SK-N-SH treated with all-trans-retinoic acid at 6 μM for 48 hours (cell line): ENCODE data around the gene C15orf39.

Experiments used
- ATAC-seq: fragments of 200-7000 bp; cut with Tn5 transposase; 3 replicates; pipeline ENCODE4 v1.9.1; 2020; ENCODE audit warnings: mild to moderate bottlenecking, moderate library complexity
- ARNTL ChIP-seq: fragments of 450-650 bp; formaldehyde crosslinking; IDR thresholded peaks from 2 replicates; pipeline ENCODE4 v1.5.0; 2020; ENCODE audit warnings: low read depth, mild to moderate bottlenecking, moderate library complexity, borderline replicate concordance
- BACH2 ChIP-seq: fragments of 250-450 bp; sonication (Bioruptor Pico); IDR thresholded peaks from 2 replicates; pipeline ENCODE4 v1.9.0; 2021; ENCODE audit warnings: mild to moderate bottlenecking, borderline replicate concordance
- CSDC2 ChIP-seq: fragments of 250-450 bp; sonication (Bioruptor Pico); IDR thresholded peaks from 2 replicates; pipeline ENCODE4 v1.5.0; 2020; ENCODE audit warnings: mild to moderate bottlenecking, moderate library complexity
- ESRRG ChIP-seq: fragments of 250-450 bp; sonication (Bioruptor Pico); IDR thresholded peaks from 2 replicates; pipeline ENCODE4 v1.6.1; 2021; ENCODE audit warnings: mild to moderate bottlenecking
- GLIS3 ChIP-seq: fragments of 250-450 bp; sonication (Bioruptor Pico); IDR thresholded peaks from 2 replicates; pipeline ENCODE4 v1.5.0; 2020; ENCODE audit warnings: mild to moderate bottlenecking, moderate library complexity
- ISL1 ChIP-seq: fragments of 250-450 bp; sonication (Bioruptor Pico); IDR thresholded peaks from 2 replicates; pipeline ENCODE4 v2.1.2; 2022; ENCODE audit warnings: mild to moderate bottlenecking, moderate library complexity
- OSR1 ChIP-seq: fragments of 250-450 bp; sonication (Bioruptor Pico); IDR thresholded peaks from 2 replicates; pipeline ENCODE4 v1.8.0; 2022; ENCODE audit warnings: moderate library complexity, mild to moderate bottlenecking, inconsistent platforms
- PPARA ChIP-seq: fragments of 250-450 bp; sonication (Bioruptor Pico); IDR thresholded peaks from 2 replicates; pipeline ENCODE4 v1.5.0; 2020; ENCODE audit warnings: mild to moderate bottlenecking, borderline replicate concordance
- RARB ChIP-seq: fragments of 250-450 bp; sonication (Bioruptor Pico); IDR thresholded peaks from 2 replicates; pipeline ENCODE4 v1.8.0; 2021; ENCODE audit warnings: mild to moderate bottlenecking, moderate library complexity
- SNAI2 ChIP-seq: fragments of 250-450 bp; sonication (Bioruptor Pico); IDR thresholded peaks from 2 replicates; pipeline ENCODE4 v1.5.0; 2020; ENCODE audit warnings: mild to moderate bottlenecking, moderate library complexity
- TCF4 ChIP-seq: fragments of 250-450 bp; sonication (Bioruptor Pico); IDR thresholded peaks from 2 replicates; pipeline ENCODE4 v1.8.0; 2021; ENCODE audit warnings: mild to moderate bottlenecking, moderate library complexity, borderline replicate concordance
- TOX ChIP-seq: fragments of 250-450 bp; sonication (Bioruptor Pico); IDR thresholded peaks from 2 replicates; pipeline ENCODE4 v1.8.0; 2021; ENCODE audit warnings: mild to moderate bottlenecking, moderate library complexity, borderline replicate concordance
- ZC3H10 ChIP-seq: fragments of 250-450 bp; sonication (Bioruptor Pico); IDR thresholded peaks from 2 replicates; pipeline ENCODE4 v1.5.1; 2021; ENCODE audit warnings: mild to moderate bottlenecking, moderate library complexity
- ZFP3 ChIP-seq: fragments of 250-450 bp; sonication (Bioruptor Pico); IDR thresholded peaks from 2 replicates; pipeline ENCODE4 v1.5.0; 2020; ENCODE audit warnings: mild to moderate bottlenecking, moderate library complexity
- ZFP30 ChIP-seq: fragments of 450-650 bp; formaldehyde crosslinking; IDR thresholded peaks from 2 replicates; pipeline ENCODE4 v1.5.0; 2022; ENCODE audit warnings: mild to moderate bottlenecking, moderate library complexity
- ZNF565 ChIP-seq: fragments of 450-650 bp; formaldehyde crosslinking; conservative IDR thresholded peaks from 2 replicates; pipeline ENCODE4 v1.5.0; 2020; ENCODE audit warnings: low read depth, mild to moderate bottlenecking, moderate library complexity
- ZNF70 ChIP-seq: fragments of 450-650 bp; formaldehyde crosslinking; IDR thresholded peaks from 2 replicates; pipeline ENCODE4 v1.5.0; 2020; ENCODE audit warnings: mild to moderate bottlenecking, moderate library complexity
- ZNF8 ChIP-seq: fragments of 450-650 bp; formaldehyde crosslinking; IDR thresholded peaks from 2 replicates; pipeline ENCODE4 v1.5.0; 2020; ENCODE audit warnings: mild to moderate bottlenecking, moderate library complexity
- TF ChIP-seq, protein P1 (sequence below): fragments of 250-450 bp; sonication (Bioruptor Pico); IDR thresholded peaks from 2 replicates; pipeline ENCODE4 v1.5.1; 2021; ENCODE audit warnings: mild to moderate bottlenecking, moderate library complexity
- TF ChIP-seq, protein P2 (sequence below): fragments of 250-450 bp; sonication (Bioruptor Pico); IDR thresholded peaks from 2 replicates; pipeline ENCODE4 v1.8.0; 2021; ENCODE audit warnings: low read depth, mild to moderate bottlenecking, moderate library complexity, borderline replicate concordance
- TF ChIP-seq, protein P3 (sequence below): fragments of 250-450 bp; sonication (Bioruptor Pico); IDR thresholded peaks from 2 replicates; pipeline ENCODE4 v1.8.0; 2020; ENCODE audit warnings: mild to moderate bottlenecking, moderate library complexity, borderline replicate concordance
- TF ChIP-seq, protein P4 (sequence below): fragments of 250-450 bp; sonication (Bioruptor Pico); IDR thresholded peaks from 2 replicates; pipeline ENCODE4 v1.5.0; 2020; ENCODE audit warnings: mild to moderate bottlenecking, moderate library complexity
- TF ChIP-seq, protein P5 (sequence below): fragments of 250-450 bp; sonication (Bioruptor Pico); IDR thresholded peaks from 2 replicates; pipeline ENCODE4 v1.5.1; 2020; ENCODE audit warnings: low read depth, mild to moderate bottlenecking, moderate library complexity

C15orf39 gene

DNA sequence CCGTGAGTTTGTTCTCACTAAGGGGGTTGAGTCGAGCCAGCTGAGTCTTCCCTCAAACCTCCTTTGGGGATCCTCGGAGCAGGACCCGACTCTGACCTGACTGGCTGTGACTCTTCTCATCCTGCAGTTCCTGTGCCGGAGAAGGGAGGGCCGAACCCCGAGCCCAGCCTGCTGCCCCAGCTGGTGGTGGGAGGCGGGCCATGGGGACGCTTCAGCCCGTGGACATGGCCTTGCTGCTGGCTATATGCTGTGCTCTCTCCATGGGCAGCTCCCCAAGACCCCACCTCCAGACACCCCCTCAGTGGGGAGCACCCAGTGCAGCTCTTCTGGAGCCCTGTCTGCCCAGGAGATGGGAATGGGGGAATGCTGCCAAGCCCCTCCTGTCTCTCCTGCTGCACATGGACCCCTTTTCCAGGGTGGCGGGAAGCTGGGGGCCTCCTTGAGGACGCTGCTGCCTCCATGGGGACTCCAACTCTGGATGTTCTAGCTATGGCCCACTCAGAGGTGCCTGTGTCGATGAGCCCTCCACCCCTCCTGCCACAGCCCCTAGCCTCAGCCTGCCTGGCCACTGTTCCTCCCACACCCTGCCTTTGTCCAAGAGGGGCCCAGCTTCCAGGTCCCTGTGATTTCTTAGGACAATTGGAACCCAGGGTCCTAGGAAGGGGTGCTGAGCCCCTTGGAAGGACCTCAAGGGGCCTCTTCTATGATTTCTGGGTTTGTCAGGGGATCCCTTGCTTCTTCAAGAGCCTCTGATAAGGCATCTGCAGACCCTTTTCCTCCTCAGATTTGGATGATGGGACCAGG is 12.8 kb downstream of the C15orf39 start:
- peak; percentile 9; the same call in 1 of the 3 replicates for ATAC-seq
- no peak for TF ChIP-seq CSDC2 (CRISPR knock-in tag)
- TF ChIP-seq TOX (CRISPR knock-in tag), result no peak
- no peak for TF ChIP-seq ZNF8 (CRISPR knock-in tag)
- TF ChIP-seq BACH2 (CRISPR knock-in tag), result no peak
- TF ChIP-seq ESRRG (CRISPR knock-in tag), result no peak
- no peak for TF ChIP-seq ZNF565 (CRISPR knock-in tag)
- TF ChIP-seq ZC3H10 (CRISPR knock-in tag), result no peak
- TF ChIP-seq TCF4 (CRISPR knock-in tag), result no peak
- TF ChIP-seq ISL1 (CRISPR knock-in tag), result no peak
- TF ChIP-seq, protein P1, sequence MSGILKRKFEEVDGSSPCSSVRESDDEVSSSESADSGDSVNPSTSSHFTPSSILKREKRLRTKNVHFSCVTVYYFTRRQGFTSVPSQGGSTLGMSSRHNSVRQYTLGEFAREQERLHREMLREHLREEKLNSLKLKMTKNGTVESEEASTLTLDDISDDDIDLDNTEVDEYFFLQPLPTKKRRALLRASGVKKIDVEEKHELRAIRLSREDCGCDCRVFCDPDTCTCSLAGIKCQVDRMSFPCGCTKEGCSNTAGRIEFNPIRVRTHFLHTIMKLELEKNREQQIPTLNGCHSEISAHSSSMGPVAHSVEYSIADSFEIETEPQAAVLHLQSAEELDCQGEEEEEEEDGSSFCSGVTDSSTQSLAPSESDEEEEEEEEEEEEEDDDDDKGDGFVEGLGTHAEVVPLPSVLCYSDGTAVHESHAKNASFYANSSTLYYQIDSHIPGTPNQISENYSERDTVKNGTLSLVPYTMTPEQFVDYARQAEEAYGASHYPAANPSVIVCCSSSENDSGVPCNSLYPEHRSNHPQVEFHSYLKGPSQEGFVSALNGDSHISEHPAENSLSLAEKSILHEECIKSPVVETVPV (CRISPR knock-in tag), result no peak
- no peak for TF ChIP-seq GLIS3
- TF ChIP-seq OSR1 (CRISPR knock-in tag), result no peak

DNA sequence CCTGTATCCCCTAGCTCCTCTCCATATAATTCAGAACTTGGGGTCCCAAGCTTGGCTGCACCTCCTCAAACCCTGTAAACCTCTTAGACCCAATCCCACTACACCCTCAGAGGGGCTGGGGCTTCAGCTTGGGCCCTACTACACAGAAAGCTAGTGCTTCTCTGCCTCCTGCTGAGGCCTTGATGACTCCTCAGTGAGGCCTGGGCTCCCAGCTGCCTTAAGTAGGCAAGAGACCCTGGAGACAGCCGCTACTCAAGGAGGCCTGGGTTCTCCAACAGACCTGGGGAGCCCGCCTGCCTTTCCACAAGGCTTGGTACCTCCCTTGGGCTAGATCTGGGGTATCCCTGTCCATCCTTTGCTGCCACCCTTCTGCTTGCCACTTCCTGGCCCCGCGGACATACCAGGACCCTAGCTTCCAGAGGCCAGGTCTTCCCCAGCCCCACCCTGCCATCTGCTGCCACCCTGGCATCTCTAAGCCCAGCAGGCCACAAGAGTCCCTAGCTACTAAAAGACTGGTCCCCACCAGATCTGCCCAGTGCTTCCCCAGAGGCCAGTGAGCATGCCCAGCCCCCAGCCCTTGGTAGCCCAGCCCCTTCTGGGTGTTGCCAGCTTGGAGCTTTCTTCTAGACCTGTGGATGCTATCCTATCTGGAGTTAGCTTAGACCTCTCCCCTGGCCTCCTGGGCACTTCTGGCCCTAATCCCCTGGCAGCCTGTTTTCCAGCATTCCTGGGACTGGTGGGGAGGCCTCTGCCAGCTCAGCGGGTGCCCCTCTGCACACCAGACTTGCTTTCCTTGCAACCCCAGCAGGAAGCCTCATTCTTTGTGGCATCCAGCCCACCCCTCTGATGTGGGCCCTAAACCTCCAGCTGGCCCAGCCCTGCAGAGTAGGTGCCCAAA is 13.7 kb downstream of the C15orf39 start:
- no peak for TF ChIP-seq GLIS3
- TF ChIP-seq ZNF8 (CRISPR knock-in tag), result no peak
- TF ChIP-seq ESRRG (CRISPR knock-in tag), result no peak
- no peak for TF ChIP-seq ZFP3 (CRISPR knock-in tag)
- TF ChIP-seq ZNF70 (CRISPR knock-in tag), result no peak
- no peak for TF ChIP-seq RARB
- no peak for TF ChIP-seq PPARA
- TF ChIP-seq, protein P2, sequence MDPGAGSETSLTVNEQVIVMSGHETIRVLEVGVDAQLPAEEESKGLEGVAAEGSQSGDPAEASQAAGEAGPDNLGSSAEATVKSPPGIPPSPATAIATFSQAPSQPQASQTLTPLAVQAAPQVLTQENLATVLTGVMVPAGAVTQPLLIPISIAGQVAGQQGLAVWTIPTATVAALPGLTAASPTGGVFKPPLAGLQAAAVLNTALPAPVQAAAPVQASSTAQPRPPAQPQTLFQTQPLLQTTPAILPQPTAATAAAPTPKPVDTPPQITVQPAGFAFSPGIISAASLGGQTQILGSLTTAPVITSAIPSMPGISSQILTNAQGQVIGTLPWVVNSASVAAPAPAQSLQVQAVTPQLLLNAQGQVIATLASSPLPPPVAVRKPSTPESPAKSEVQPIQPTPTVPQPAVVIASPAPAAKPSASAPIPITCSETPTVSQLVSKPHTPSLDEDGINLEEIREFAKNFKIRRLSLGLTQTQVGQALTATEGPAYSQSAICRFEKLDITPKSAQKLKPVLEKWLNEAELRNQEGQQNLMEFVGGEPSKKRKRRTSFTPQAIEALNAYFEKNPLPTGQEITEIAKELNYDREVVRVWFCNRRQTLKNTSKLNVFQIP, result no peak
- no peak for TF ChIP-seq SNAI2 (CRISPR knock-in tag)
- no peak for TF ChIP-seq CSDC2 (CRISPR knock-in tag)
- TF ChIP-seq, protein P3, sequence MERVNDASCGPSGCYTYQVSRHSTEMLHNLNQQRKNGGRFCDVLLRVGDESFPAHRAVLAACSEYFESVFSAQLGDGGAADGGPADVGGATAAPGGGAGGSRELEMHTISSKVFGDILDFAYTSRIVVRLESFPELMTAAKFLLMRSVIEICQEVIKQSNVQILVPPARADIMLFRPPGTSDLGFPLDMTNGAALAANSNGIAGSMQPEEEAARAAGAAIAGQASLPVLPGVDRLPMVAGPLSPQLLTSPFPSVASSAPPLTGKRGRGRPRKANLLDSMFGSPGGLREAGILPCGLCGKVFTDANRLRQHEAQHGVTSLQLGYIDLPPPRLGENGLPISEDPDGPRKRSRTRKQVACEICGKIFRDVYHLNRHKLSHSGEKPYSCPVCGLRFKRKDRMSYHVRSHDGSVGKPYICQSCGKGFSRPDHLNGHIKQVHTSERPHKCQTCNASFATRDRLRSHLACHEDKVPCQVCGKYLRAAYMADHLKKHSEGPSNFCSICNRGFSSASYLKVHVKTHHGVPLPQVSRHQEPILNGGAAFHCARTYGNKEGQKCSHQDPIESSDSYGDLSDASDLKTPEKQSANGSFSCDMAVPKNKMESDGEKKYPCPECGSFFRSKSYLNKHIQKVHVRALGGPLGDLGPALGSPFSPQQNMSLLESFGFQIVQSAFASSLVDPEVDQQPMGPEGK, result no peak
- no peak for TF ChIP-seq ARNTL (CRISPR knock-in tag)
- TF ChIP-seq ISL1 (CRISPR knock-in tag), result no peak
- TF ChIP-seq, protein P4, sequence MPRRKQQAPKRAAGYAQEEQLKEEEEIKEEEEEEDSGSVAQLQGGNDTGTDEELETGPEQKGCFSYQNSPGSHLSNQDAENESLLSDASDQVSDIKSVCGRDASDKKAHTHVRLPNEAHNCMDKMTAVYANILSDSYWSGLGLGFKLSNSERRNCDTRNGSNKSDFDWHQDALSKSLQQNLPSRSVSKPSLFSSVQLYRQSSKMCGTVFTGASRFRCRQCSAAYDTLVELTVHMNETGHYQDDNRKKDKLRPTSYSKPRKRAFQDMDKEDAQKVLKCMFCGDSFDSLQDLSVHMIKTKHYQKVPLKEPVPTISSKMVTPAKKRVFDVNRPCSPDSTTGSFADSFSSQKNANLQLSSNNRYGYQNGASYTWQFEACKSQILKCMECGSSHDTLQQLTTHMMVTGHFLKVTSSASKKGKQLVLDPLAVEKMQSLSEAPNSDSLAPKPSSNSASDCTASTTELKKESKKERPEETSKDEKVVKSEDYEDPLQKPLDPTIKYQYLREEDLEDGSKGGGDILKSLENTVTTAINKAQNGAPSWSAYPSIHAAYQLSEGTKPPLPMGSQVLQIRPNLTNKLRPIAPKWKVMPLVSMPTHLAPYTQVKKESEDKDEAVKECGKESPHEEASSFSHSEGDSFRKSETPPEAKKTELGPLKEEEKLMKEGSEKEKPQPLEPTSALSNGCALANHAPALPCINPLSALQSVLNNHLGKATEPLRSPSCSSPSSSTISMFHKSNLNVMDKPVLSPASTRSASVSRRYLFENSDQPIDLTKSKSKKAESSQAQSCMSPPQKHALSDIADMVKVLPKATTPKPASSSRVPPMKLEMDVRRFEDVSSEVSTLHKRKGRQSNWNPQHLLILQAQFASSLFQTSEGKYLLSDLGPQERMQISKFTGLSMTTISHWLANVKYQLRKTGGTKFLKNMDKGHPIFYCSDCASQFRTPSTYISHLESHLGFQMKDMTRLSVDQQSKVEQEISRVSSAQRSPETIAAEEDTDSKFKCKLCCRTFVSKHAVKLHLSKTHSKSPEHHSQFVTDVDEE (CRISPR knock-in tag), result no peak
- TF ChIP-seq TCF4 (CRISPR knock-in tag), result no peak
- no peak for TF ChIP-seq ZFP30 (CRISPR knock-in tag)
- TF ChIP-seq, protein P5, sequence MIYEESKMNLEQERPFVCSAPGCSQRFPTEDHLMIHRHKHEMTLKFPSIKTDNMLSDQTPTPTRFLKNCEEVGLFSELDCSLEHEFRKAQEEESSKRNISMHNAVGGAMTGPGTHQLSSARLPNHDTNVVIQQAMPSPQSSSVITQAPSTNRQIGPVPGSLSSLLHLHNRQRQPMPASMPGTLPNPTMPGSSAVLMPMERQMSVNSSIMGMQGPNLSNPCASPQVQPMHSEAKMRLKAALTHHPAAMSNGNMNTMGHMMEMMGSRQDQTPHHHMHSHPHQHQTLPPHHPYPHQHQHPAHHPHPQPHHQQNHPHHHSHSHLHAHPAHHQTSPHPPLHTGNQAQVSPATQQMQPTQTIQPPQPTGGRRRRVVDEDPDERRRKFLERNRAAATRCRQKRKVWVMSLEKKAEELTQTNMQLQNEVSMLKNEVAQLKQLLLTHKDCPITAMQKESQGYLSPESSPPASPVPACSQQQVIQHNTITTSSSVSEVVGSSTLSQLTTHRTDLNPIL, result no peak
- no peak for TF ChIP-seq TOX (CRISPR knock-in tag)
- TF ChIP-seq, protein P1 (CRISPR knock-in tag), result no peak
- peak; percentile 14; the same call in 2 of the 3 replicates for ATAC-seq
